Endothelial cell of umbilical vein (primary cell): ENCODE results near the gene TUBB2A. TPM values are rescaled to one million over a fixed set of nuclear protein-coding genes. Genes with fewer than 3 reads are reported as not detected.

Experiments
- BruUV-seq: library from RNA; stranded (reverse); fragments of 400-500 nt; replicated peaks from 2 replicates; lab custom pipeline; 2021; lab: Mats Ljungman, UMichigan
- CTCF ChIA-PET: fragments of 300-600, 350-600 bp; sonication (Branson Sonifier 250); formaldehyde crosslinking; loops from one replicate; lab custom pipeline; 2021; ENCODE audit warnings: antibody characterized with exemption, inconsistent platforms; lab: Charles Lee
- POLR2A ChIA-PET: fragments of 300-600, 350-600 bp; sonication (Branson Sonifier 250); formaldehyde crosslinking; loops from one replicate; lab custom pipeline; 2021; ENCODE audit warnings: antibody characterized with exemption, inconsistent platforms; lab: Charles Lee
- DNase-seq: peaks from one replicate; pipeline ENCODE4 v3.0.0-alpha.2; 2011; ENCODE audit warnings: low read depth, low spot score
- FAIRE-seq: peaks from 2 replicates; lab custom pipeline; 2011; peaks lifted over from hg19 to GRCh38; lab: Jason Lieb, UNC
- H2AFZ ChIP-seq: 2 replicates; pipeline ENCODE4 v1.6.0; 2012; ENCODE audit warnings: low read depth, low read length, control low read depth, inconsistent platforms
- H3K27ac ChIP-seq: 2 replicates; pipeline ENCODE4 v1.5.1; 2011; ENCODE audit warnings: low read depth, mild to moderate bottlenecking, control low read depth, low read length, moderate library complexity; ENCODE audit not compliant: insufficient read depth
- H3K27me3 ChIP-seq, 2 experiments: 2 replicates each; pipeline versions ENCODE4 v1.6.0 to v1.6.1; 2011; ENCODE audit warnings: low read length in 2 of 2, mixed read lengths in 1 of 2; ENCODE audit not compliant: control insufficient read depth in 2 of 2, insufficient read depth in 2 of 2
- H3K36me3 ChIP-seq, 2 experiments: 2 replicates in 1 of 2; 3 replicates in 1 of 2; pipeline ENCODE4 v1.5.1; 2011; ENCODE audit warnings: low read length in 2 of 2, mild to moderate bottlenecking in 1 of 2, moderate library complexity in 1 of 2; ENCODE audit not compliant: control insufficient read depth in 2 of 2, insufficient read depth in 2 of 2; ENCODE audit errors: extremely low read depth in 1 of 2
- H3K4me1 ChIP-seq: 3 replicates; pipeline ENCODE4 v1.5.1; 2011; ENCODE audit warnings: mild to moderate bottlenecking, low read length; ENCODE audit not compliant: control insufficient read depth, insufficient read depth; ENCODE audit errors: extremely low read depth
- H3K4me2 ChIP-seq: 2 replicates; pipeline ENCODE4 v1.6.1; 2011; ENCODE audit warnings: low read length, control low read depth, mixed read lengths; ENCODE audit not compliant: insufficient read depth
- H3K4me3 ChIP-seq, 3 experiments: fragments of 200-600 bp in 1 of 3; sonication (generic), shearing (Covaris generic) in 1 of 3; replicated peaks in 1 of 3; 2 replicates each; pipeline ENCODE4 v1.5.1; 2011 to 2016; ENCODE audit warnings: control low read depth in 3 of 3, low read length in 3 of 3, mild to moderate bottlenecking in 2 of 3, inconsistent platforms in 1 of 3, low read depth in 1 of 3, moderate library complexity in 1 of 3; ENCODE audit not compliant: insufficient read depth in 1 of 3
- H3K79me2 ChIP-seq: 2 replicates; pipeline ENCODE4 v1.6.0; 2012; ENCODE audit warnings: low read length, inconsistent platforms; ENCODE audit not compliant: control insufficient read depth, insufficient read depth
- H3K9ac ChIP-seq: replicated peaks from 2 replicates; pipeline ENCODE3; 2011; ENCODE audit warnings: low read length, control low read depth; ENCODE audit not compliant: insufficient read depth; ENCODE audit errors: extremely low read depth
- H3K9me1 ChIP-seq: replicated peaks from 3 replicates; pipeline ENCODE4 v1.6.0; 2011; ENCODE audit warnings: mild to moderate bottlenecking, low read length; ENCODE audit not compliant: control insufficient read depth, insufficient read depth; ENCODE audit errors: extremely low read depth
- H3K9me3 ChIP-seq: replicated peaks from 2 replicates; pipeline ENCODE4 v1.5.1; 2012; ENCODE audit warnings: low read length, inconsistent platforms; ENCODE audit not compliant: control insufficient read depth, insufficient read depth
- H4K20me1 ChIP-seq: replicated peaks from 2 replicates; pipeline ENCODE3; 2011; ENCODE audit warnings: mild to moderate bottlenecking, low read length; ENCODE audit not compliant: control insufficient read depth, insufficient read depth; ENCODE audit errors: extremely low read depth
- CTCF ChIP-seq, 2 donors: IDR thresholded peaks; 1 replicate in 1 of 2; 2 replicates in 1 of 2; pipeline ENCODE4 v1.5.1; 2011; ENCODE audit warnings: low read length in 2 of 2, mild to moderate bottlenecking in 2 of 2, moderate library complexity in 2 of 2, control low read depth in 1 of 2, inconsistent platforms in 1 of 2, low read depth in 1 of 2; ENCODE audit not compliant: insufficient read depth in 1 of 2; ENCODE audit errors: extremely low read depth in 1 of 2
- EZH2 ChIP-seq: IDR thresholded peaks from 2 replicates; pipeline ENCODE4 v1.6.1; 2012; ENCODE audit warnings: borderline replicate concordance, low read depth, mild to moderate bottlenecking, moderate library complexity, low read length, inconsistent platforms; ENCODE audit not compliant: severe bottlenecking
- FOS ChIP-seq: IDR thresholded peaks from 2 replicates; pipeline ENCODE4 v1.6.1; 2011; ENCODE audit warnings: mild to moderate bottlenecking, low read length, moderate library complexity, borderline replicate concordance; ENCODE audit not compliant: insufficient read depth
- GATA2 ChIP-seq: IDR thresholded peaks from 2 replicates; pipeline ENCODE4 v1.7.0; 2011; ENCODE audit warnings: low read depth, mild to moderate bottlenecking, moderate library complexity, mixed read lengths, low read length; ENCODE audit not compliant: insufficient read length, insufficient read depth
- JUN ChIP-seq: IDR thresholded peaks from 2 replicates; pipeline ENCODE4 v1.6.1; 2011; ENCODE audit warnings: borderline replicate concordance, low read depth; ENCODE audit not compliant: insufficient read length, insufficient read depth
- MAX ChIP-seq: IDR thresholded peaks from 2 replicates; pipeline ENCODE4 v1.6.1; 2011; ENCODE audit not compliant: insufficient read depth, insufficient read length
- MYC ChIP-seq: IDR thresholded peaks from one replicate; pipeline ENCODE4 v1.6.1; 2011; ENCODE audit warnings: mild to moderate bottlenecking, low read depth, low read length
- POLR2A ChIP-seq: IDR thresholded peaks from 2 replicates; pipeline ENCODE4 v1.6.1; 2012; ENCODE audit warnings: low read depth, mild to moderate bottlenecking, control low read depth, low read length
- POLR2AphosphoS5 ChIP-seq: IDR thresholded peaks from 2 replicates; pipeline ENCODE4 v1.6.1; 2012; ENCODE audit warnings: low read depth, mild to moderate bottlenecking, control low read depth, low read length, moderate library complexity; ENCODE audit not compliant: insufficient read depth
- dilution Hi-C: fragments of 300-500 bp; cut with MboI; formaldehyde crosslinking; loops from one replicate; pipeline ENCODE4 v1.15.0; 2019; ENCODE audit warnings: low sequenced_read_pairs; ENCODE audit not compliant: extremely low pct_ligation_motif_present
- intact Hi-C: fragments of 100-400 bp; cut with micrococcal nuclease; formaldehyde crosslinking; loops from one replicate; pipeline ENCODE4 v1.10.0; 2022
- polyA plus RNA-seq, 4 experiments: library from polyadenylated mRNA; depleted of rRNA in 3 of 4; stranded (reverse) in 3 of 4; unstranded in 1 of 4; fragments of >200 nt; gene quantifications; 2 replicates each; pipeline versions ENCODE4 v1.2.1 to v1.2.3, GENCODE V29; 2011 to 2012; ENCODE audit warnings: missing spikeins in 1 of 4
- total RNA-seq: library from RNA; stranded (reverse); gene quantifications from 2 replicates; pipeline ENCODE4 v1.2.3, GENCODE V29; 2021

The TUBB2A gene
- total and polyA plus RNA-seq, 2 donors (not counting 3 experiments of a cell fraction or from before 2014, with no cell fraction given) = 80.3 to 99.2 TPM

- peak overlapping the region; percentile 91 for H3K4me2 ChIP-seq
- H3K4me3 ChIP-seq = peak overlapping the region; percentile 54 to 98 (median 74)
- intact Hi-C loops (loop anchor here (2.0 to 5.0 kb wide), 3 partner anchors 38 to 898 kb away; partner anchors contain the start of genes NQO2 and TUBB2A), dilution Hi-C loops (no loop called here)
- H4K20me1 ChIP-seq = no peaks in the 10 kb centered on the region
- peak overlapping the region; percentile 92 for H2AFZ ChIP-seq
- FAIRE-seq (peak; percentile 55), DNase-seq (no peak)
- TF ChIP-seq FOS (no peak), EZH2 (no peak), MAX (no peak), CTCF (IDR thresholded peaks at IDR 0.05; ENCODE audit: extremely low read depth in 1 of 2, insufficient read depth in 1 of 2, low read depth in 1 of 2, low read length in 2 of 2) (no peak), JUN (no peak), POLR2A (no peak), GATA2 (no peak), MYC (no peak), POLR2AphosphoS5 (no peak)
- ChIA-PET POLR2A (interaction anchor here (0.9 kb wide), 1 partner anchor 132 kb away, joined by 3 read pairs; no protein-coding TSS in a partner anchor), CTCF (interaction anchor here (0.7 to 1.2 kb wide), 4 partner anchors 12 to 132 kb away, joined by 3 to 4 read pairs (median 4); partner anchors contain the start of gene NQO2)
- peaks cover 10% of the 10 kb centered on the region for H3K4me1 ChIP-seq
- H3K9ac ChIP-seq = peak overlapping the region; percentile 89
- no peaks in the 10 kb centered on the region for H3K27me3 ChIP-seq
- no peaks in the 10 kb centered on the region for H3K9me1 ChIP-seq
- no peaks in the 10 kb centered on the region for H3K9me3 ChIP-seq
- BruUV-seq = TSS peak; percentile 41
- H3K79me2 ChIP-seq = no peaks in the 10 kb centered on the region
- H3K36me3 ChIP-seq = peaks cover 0 to 5% of the 10 kb centered on the region in 2 experiments
- no peak overlapping the region for H3K27ac ChIP-seq
Observed at GRCh38 chr6:3119040-3119723, 38.2 kb downstream of the TUBB2A start.
